ENCODE results near the gene PTPN2.

PTPN2 gene

DNA sequence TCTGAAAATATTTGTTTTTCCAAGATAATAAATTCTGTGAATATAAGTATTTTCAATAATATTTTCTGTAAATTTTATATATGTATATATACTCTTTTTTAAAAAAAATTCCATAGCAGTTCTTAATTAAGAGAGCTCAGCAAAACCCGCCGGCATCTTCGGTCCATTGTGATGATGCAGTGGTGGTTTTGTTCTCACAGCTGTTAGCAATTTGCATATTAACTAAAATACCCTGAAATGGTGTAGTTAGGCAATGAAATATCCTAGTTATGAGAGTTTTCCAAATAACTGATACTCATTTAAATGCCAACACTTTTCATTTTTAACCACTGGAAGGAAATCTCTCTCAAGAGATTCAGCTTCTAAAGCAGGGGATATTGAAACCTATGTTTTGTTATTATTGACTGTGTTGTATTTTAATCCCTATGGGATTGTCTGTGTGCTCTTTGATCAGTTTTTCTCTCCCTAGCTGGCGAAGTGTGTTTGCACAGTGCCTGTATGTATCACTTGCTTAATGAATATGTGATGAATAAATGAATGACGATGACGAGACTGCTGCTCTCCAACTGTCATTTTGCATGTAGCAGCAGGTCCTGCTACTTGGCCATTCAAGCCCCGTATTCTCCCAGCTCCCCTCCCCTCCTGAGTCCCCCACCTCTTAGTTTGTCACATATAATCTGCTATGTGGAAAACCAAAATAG is 138.8 kb downstream of the PTPN2 start:
- DNase-seq (ENCODE audit: low read depth in 2 of 2), result no peak

DNA sequence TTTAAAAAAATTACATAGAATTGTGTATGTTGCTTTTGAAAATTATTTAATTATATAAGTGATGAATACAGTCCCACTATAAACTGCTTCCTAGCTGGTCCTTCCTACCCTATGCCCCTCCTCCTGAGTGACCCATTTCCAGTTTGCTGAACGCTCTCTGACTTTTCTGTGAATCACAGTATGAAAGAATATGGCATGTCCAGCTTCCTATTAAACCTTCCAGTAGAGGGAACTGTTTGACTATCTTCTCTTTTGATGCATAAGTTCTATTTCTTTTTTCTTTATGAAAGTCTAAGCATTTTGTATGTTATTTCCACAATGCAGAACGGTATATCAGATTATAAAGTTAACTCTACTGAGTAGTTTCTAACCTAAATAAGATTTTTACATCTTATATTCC is 139.9 kb downstream of the PTPN2 start:
- no peak for DNase-seq (ENCODE audit: low read depth in 2 of 2)

DNA sequence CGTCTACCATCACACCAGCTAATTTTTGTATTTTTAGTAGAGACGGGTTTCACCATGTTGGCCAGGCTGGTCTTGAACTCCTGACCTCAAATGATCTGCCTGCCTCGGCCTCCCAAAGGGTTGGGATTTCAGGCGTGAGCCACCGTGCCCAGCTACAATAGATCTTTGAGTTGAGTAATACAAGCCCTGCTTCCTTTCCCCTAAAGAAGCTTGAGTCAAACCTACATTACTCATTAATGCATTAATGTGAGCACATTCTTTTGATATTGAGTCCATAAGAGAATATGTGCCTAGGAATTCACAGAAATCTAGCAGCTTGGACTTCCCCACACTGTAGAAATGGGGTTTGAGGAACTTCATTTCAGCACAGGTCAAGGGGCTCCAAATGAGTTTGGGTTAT is 141.6 kb downstream of the PTPN2 start:
- no peak for DNase-seq (ENCODE audit: low read depth in 2 of 2)
